H1 (cell line): Measurements from ENCODE around the gene ADAMTS14. TPM values are rescaled to one million over a fixed set of nuclear protein-coding genes. Genes with fewer than 3 reads are reported as not detected.

ENCODE experiments used
- CTCF ChIA-PET: fragments of 300-600 bp; sonication (Branson Sonifier 250); formaldehyde crosslinking; loops from one replicate; lab custom pipeline; 2021; ENCODE audit not compliant: partially characterized antibody; lab: Charles Lee
- POLR2A ChIA-PET: fragments of 300-600 bp; sonication (Branson Sonifier 250); formaldehyde crosslinking; loops from one replicate; lab custom pipeline; 2021; ENCODE audit warnings: inconsistent platforms; ENCODE audit not compliant: partially characterized antibody; lab: Charles Lee
- DNase-seq, 2 experiments: peaks; one replicate each; pipeline versions ENCODE4 v3.0.0 to v3.0.0-alpha.2; 2010 to 2022; ENCODE audit warnings: low spot score in 2 of 2, low read depth in 1 of 2, mixed read lengths in 1 of 2
- FAIRE-seq: peaks from 2 replicates; lab custom pipeline; 2011; peaks lifted over from hg19 to GRCh38; lab: Jason Lieb, UNC
- H2AFZ ChIP-seq: 2 replicates; pipeline ENCODE4 v1.8.1; 2012; ENCODE audit warnings: low read length, inconsistent platforms
- H2AK5ac ChIP-seq: 2 replicates; pipeline ENCODE4 v1.6.1; 2013; ENCODE audit warnings: low read depth, low read length
- H2BK120ac ChIP-seq: replicated peaks from 2 replicates; pipeline ENCODE3; 2013; ENCODE audit warnings: low read depth, low read length, inconsistent platforms
- H2BK12ac ChIP-seq: 2 replicates; pipeline ENCODE4 v1.6.1; 2013; ENCODE audit warnings: low read depth, low read length
- H2BK15ac ChIP-seq: 2 replicates; pipeline ENCODE4 v1.6.1; 2013; ENCODE audit warnings: low read length
- H2BK20ac ChIP-seq: 2 replicates; pipeline ENCODE4 v1.6.1; 2013; ENCODE audit warnings: low read length
- H2BK5ac ChIP-seq: 2 replicates; pipeline ENCODE4 v1.6.1; 2013; ENCODE audit warnings: low read depth, low read length
- H3K14ac ChIP-seq: 2 replicates; pipeline ENCODE4 v1.6.1; 2013; ENCODE audit warnings: inconsistent platforms; ENCODE audit not compliant: insufficient read length
- H3K18ac ChIP-seq: 2 replicates; pipeline ENCODE4 v1.6.1; 2013; ENCODE audit warnings: low read length; ENCODE audit errors: extremely low read depth
- H3K23ac ChIP-seq: 2 replicates; pipeline ENCODE4 v1.6.1; 2013; ENCODE audit warnings: inconsistent platforms; ENCODE audit not compliant: insufficient read length
- H3K23me2 ChIP-seq: 2 replicates; pipeline ENCODE4 v1.6.1; 2013; ENCODE audit warnings: low read depth, low read length
- H3K27ac ChIP-seq: 2 replicates; pipeline ENCODE4 v1.6.1; 2011; ENCODE audit warnings: low read depth, low read length, inconsistent platforms
- H3K27me3 ChIP-seq, 4 experiments: replicated peaks in 1 of 4; 1 replicate in 1 of 4; 2 replicates in 3 of 4; pipeline versions ENCODE4 v1.6.1 to v1.8.1; 2011 to 2013; ENCODE audit warnings: low read length in 3 of 4, mild to moderate bottlenecking in 3 of 4, inconsistent platforms in 2 of 4, mixed read lengths in 2 of 4, moderate library complexity in 1 of 4; ENCODE audit not compliant: control insufficient read depth in 3 of 4, insufficient read depth in 3 of 4; ENCODE audit errors: extremely low read depth in 1 of 4
- H3K36me3 ChIP-seq, 4 experiments: 2 replicates each; pipeline versions ENCODE4 v1.6.1 to v1.8.1; 2011 to 2013; ENCODE audit warnings: mild to moderate bottlenecking in 4 of 4, low read length in 3 of 4, moderate library complexity in 2 of 4, control low read depth in 1 of 4, inconsistent platforms in 1 of 4; ENCODE audit not compliant: insufficient read depth in 4 of 4, control insufficient read depth in 2 of 4
- H3K4ac ChIP-seq: replicated peaks from 2 replicates; pipeline ENCODE3; 2013; ENCODE audit warnings: low read length, low read depth, mixed read lengths, inconsistent platforms; ENCODE audit not compliant: insufficient read length
- H3K4me1 ChIP-seq, 4 experiments: replicated peaks in 1 of 4; 1 replicate in 1 of 4; 2 replicates in 3 of 4; pipeline versions ENCODE4 v1.6.1 to v1.8.1; 2011 to 2013; ENCODE audit warnings: low read length in 3 of 4, inconsistent platforms in 2 of 4, mixed read lengths in 1 of 4; ENCODE audit not compliant: insufficient read depth in 4 of 4, control insufficient read depth in 3 of 4
- H3K4me2 ChIP-seq, 2 experiments: 2 replicates each; pipeline versions ENCODE4 v1.6.1 to v1.8.1; 2011 to 2013; ENCODE audit warnings: low read depth in 2 of 2, low read length in 2 of 2, control low read depth in 1 of 2, inconsistent platforms in 1 of 2, mild to moderate bottlenecking in 1 of 2; ENCODE audit not compliant: insufficient read depth in 1 of 2
- H3K4me3 ChIP-seq, 4 experiments: fragments of 200-600, 300-600 bp in 1 of 4; sonication (generic), shearing (Covaris generic), sonication (Bioruptor Twin) in 1 of 4; 2 replicates each; pipeline versions ENCODE4 v1.5.1 to v1.8.1; 2011 to 2016; ENCODE audit warnings: low read length in 4 of 4, low read depth in 3 of 4, control low read depth in 2 of 4, inconsistent platforms in 2 of 4, mild to moderate bottlenecking in 2 of 4, mixed read lengths in 1 of 4, moderate library complexity in 1 of 4; ENCODE audit not compliant: insufficient read depth in 2 of 4; ENCODE audit errors: extremely low read depth in 1 of 4
- H3K56ac ChIP-seq: replicated peaks from 2 replicates; pipeline ENCODE3; 2013; ENCODE audit warnings: low read depth, mild to moderate bottlenecking, mixed read lengths, low read length, inconsistent platforms; ENCODE audit not compliant: insufficient read length
- H3K79me1 ChIP-seq: 2 replicates; pipeline ENCODE4 v1.6.1; 2013; ENCODE audit warnings: low read depth, low read length, control low read depth
- H3K79me2 ChIP-seq, 2 experiments: 2 replicates each; pipeline versions ENCODE4 v1.6.1 to v1.8.1; 2012 to 2013; ENCODE audit warnings: low read length in 2 of 2, mild to moderate bottlenecking in 2 of 2, inconsistent platforms in 1 of 2; ENCODE audit not compliant: insufficient read depth in 2 of 2, control insufficient read depth in 1 of 2
- H3K9ac ChIP-seq, 4 experiments: replicated peaks in 1 of 4; 1 replicate in 1 of 4; 2 replicates in 3 of 4; pipeline versions ENCODE4 v1.6.1 to v1.8.1; 2011 to 2013; ENCODE audit warnings: low read depth in 3 of 4, low read length in 3 of 4, control low read depth in 2 of 4, mild to moderate bottlenecking in 2 of 4, moderate library complexity in 2 of 4, inconsistent platforms in 1 of 4; ENCODE audit errors: extremely low read depth in 1 of 4
- H3K9me3 ChIP-seq, 2 experiments: 2 replicates each; pipeline versions ENCODE4 v1.6.1 to v1.8.1; 2012 to 2013; ENCODE audit warnings: mild to moderate bottlenecking in 2 of 2, moderate library complexity in 2 of 2, control low read depth in 1 of 2, inconsistent platforms in 1 of 2, low read depth in 1 of 2, low read length in 1 of 2, mixed read lengths in 1 of 2; ENCODE audit not compliant: insufficient read depth in 2 of 2
- H4K20me1 ChIP-seq, 2 experiments: replicated peaks in 1 of 2; 2 replicates each; pipeline versions ENCODE3 to v1.8.1; 2011 to 2013; ENCODE audit warnings: inconsistent platforms in 2 of 2, low read length in 2 of 2, mild to moderate bottlenecking in 1 of 2; ENCODE audit not compliant: insufficient read depth in 2 of 2, control insufficient read depth in 1 of 2
- H4K5ac ChIP-seq: 2 replicates; pipeline ENCODE4 v1.6.1; 2013; ENCODE audit warnings: low read length, low read depth, mixed read lengths, inconsistent platforms; ENCODE audit not compliant: insufficient read length
- H4K8ac ChIP-seq: 2 replicates; pipeline ENCODE4 v1.8.0; 2013; ENCODE audit warnings: mild to moderate bottlenecking, moderate library complexity, low read length, inconsistent platforms; ENCODE audit not compliant: insufficient read depth; ENCODE audit errors: extremely low read depth
- H4K91ac ChIP-seq: replicated peaks from 2 replicates; pipeline ENCODE3; 2013; ENCODE audit warnings: low read length, mixed read lengths, inconsistent platforms; ENCODE audit not compliant: insufficient read length
- BACH1 ChIP-seq: IDR thresholded peaks from 2 replicates; pipeline ENCODE4 v1.6.1; 2012; ENCODE audit warnings: low read length, improper control_type of control experiment
- CREB1 ChIP-seq: IDR thresholded peaks from 2 replicates; pipeline ENCODE4 v1.6.1; 2012; ENCODE audit warnings: inconsistent platforms
- CTBP2 ChIP-seq: IDR thresholded peaks from 2 replicates; pipeline ENCODE4 v1.7.0; 2011; ENCODE audit warnings: borderline replicate concordance, mild to moderate bottlenecking, moderate library complexity, mixed read lengths, low read length; ENCODE audit not compliant: insufficient read depth, insufficient read length
- JUN ChIP-seq: IDR thresholded peaks from 2 replicates; pipeline ENCODE4 v1.6.1; 2011; ENCODE audit warnings: low read depth, mild to moderate bottlenecking, improper control_type of control experiment, low read length
- KDM4A ChIP-seq: IDR thresholded peaks from one replicate; pipeline ENCODE4 v1.7.1; 2012; ENCODE audit warnings: low read depth, mild to moderate bottlenecking, moderate library complexity, low read length, inconsistent platforms; ENCODE audit not compliant: severe bottlenecking
- KDM5A ChIP-seq: fragments of 200-600 bp; IDR thresholded peaks from 2 replicates; pipeline ENCODE4 v1.7.1; 2012; ENCODE audit warnings: mild to moderate bottlenecking, low read length, inconsistent platforms, mixed read lengths
- PHF8 ChIP-seq: fragments of 200-600 bp; sonication (generic); conservative IDR thresholded peaks from 2 replicates; pipeline ENCODE4 v1.7.1; 2012; ENCODE audit warnings: low read depth, mild to moderate bottlenecking, inconsistent platforms, low read length, moderate library complexity
- RXRA ChIP-seq: IDR thresholded peaks from 2 replicates; pipeline ENCODE4 v1.6.1; 2011; ENCODE audit warnings: low read depth, mild to moderate bottlenecking, low read length, moderate library complexity; ENCODE audit not compliant: insufficient read depth
- SAP30 ChIP-seq: fragments of 300-600 bp; sonication (generic); IDR thresholded peaks from 2 replicates; pipeline ENCODE4 v1.7.1; 2012; ENCODE audit warnings: low read length, moderate library complexity, mild to moderate bottlenecking, inconsistent platforms; ENCODE audit not compliant: insufficient read depth, insufficient replicate concordance
- TAF7 ChIP-seq: optimal IDR thresholded peaks from 2 replicates; pipeline ENCODE3; 2011; ENCODE audit warnings: low read depth, mild to moderate bottlenecking, inconsistent platforms, low read length, moderate library complexity, borderline replicate concordance
- WGBS, 2 experiments: shearing (Covaris generic) in 1 of 2; methylation state at CpG; one replicate each; pipeline versions ENCODE4 v1.1.6 to v1.1.7; 2013 to 2015; ENCODE audit warnings: low lambda C conversion rate in 2 of 2, mixed read lengths in 2 of 2, inconsistent platforms in 1 of 2, low coverage in 1 of 2, missing lambda C conversion rate in 1 of 2; ENCODE audit not compliant: insufficient replicate concordance in 2 of 2, insufficient coverage in 1 of 2, insufficient read length in 1 of 2; ENCODE audit errors: extremely low coverage in 1 of 2, missing lambda C conversion rate in 1 of 2; 5-methylcytosine and 5-hydroxymethylcytosine counted together
- polyA plus RNA-seq, 7 experiments: library from polyadenylated mRNA; depleted of rRNA in 3 of 7; stranded (reverse) in 5 of 7; unstranded in 2 of 7; fragments of >200 nt in 5 of 7; fragments of 200-250 nt in 2 of 7; gene quantifications; 1 replicate in 5 of 7; 2 replicates in 1 of 7; 4 replicates in 1 of 7; pipeline versions ENCODE4 v1.2.1 to v1.2.3, GENCODE V29; 2011 to 2013; ENCODE audit warnings: missing spikeins in 2 of 7, mixed read lengths in 2 of 7
- total RNA-seq: library from RNA; stranded (reverse); fragmentation: NEBNext Ultra II Directional; extraction: Animal tissue kit (Norgen Biotek cat#: 25700); gene quantifications from 2 replicates; pipeline ENCODE4 v1.2.1, GENCODE V29; 2021

Gene ADAMTS14
- total and polyA plus RNA-seq, 2 of the 8 experiments (the other 6 are each of a cell fraction or from before 2014, with no cell fraction given), result 2.0 to 2.3 TPM

GRCh38 chr10:70677620-70678249, 5.4 kb downstream of the ADAMTS14 start:
- Histone ChIP-seq H2BK5ac (no peak overlapping the region), H3K4ac (no peak overlapping the region), H3K36me3 (no peaks in the 10 kb centered on the region), H3K9ac (no peak overlapping the region), H4K20me1 (no peaks in the 10 kb centered on the region), H4K5ac (no peak overlapping the region), H3K56ac (no peak overlapping the region), H4K8ac (no peak overlapping the region), H3K4me3 (no peak overlapping the region), H2AK5ac (no peak overlapping the region), H4K91ac (no peak overlapping the region), H3K27me3 (peaks cover 0 to 11% (median 6%) of the 10 kb centered on the region in 4 experiments; a peak in 5 of 7 replicates), H2BK20ac (no peak overlapping the region)
- CTCF ChIA-PET, result interaction anchor here (0.6 to 2.0 kb wide), 4 partner anchors 18 to 604 kb away, joined by 3 to 5 read pairs (median 4); no protein-coding TSS in a partner anchor
- no peak for TF ChIP-seq KDM4A
- no peak for TF ChIP-seq SAP30
- TF ChIP-seq CTBP2, result no peak
- TF ChIP-seq JUN, result no peak
- TF ChIP-seq CREB1, result no peak
- TF ChIP-seq PHF8, result no peak
- TF ChIP-seq KDM5A, result no peak
- no peak for TF ChIP-seq BACH1
- TF ChIP-seq TAF7, result no peak
- no peak for TF ChIP-seq RXRA
- TF ChIP-seq, all 59 proteins: peak for 0
- Histone ChIP-seq H3K9me3 (no peaks in the 10 kb centered on the region), H2BK12ac (no peak overlapping the region), H3K4me2 (no peak overlapping the region), H3K4me1 (peaks cover 0 to 7% (median 4%) of the 10 kb centered on the region in 4 experiments; a peak in 4 of 7 replicates), H3K23me2 (peaks cover 1% of the 10 kb centered on the region; the same call in 1 of the 2 replicates), H3K14ac (no peak overlapping the region), H2AFZ (no peak overlapping the region), H3K27ac (no peak overlapping the region), H3K23ac (no peak overlapping the region), H3K79me1 (no peaks in the 10 kb centered on the region; the same call in 1 of the 2 replicates), H2BK120ac (no peak overlapping the region), H3K79me2 (no peaks in the 10 kb centered on the region), H2BK15ac (no peak overlapping the region), H3K18ac (no peak overlapping the region)
- POLR2A ChIA-PET, result no interaction called here
- DNase-seq (no peak), FAIRE-seq (no peak)
- WGBS, 2 experiments, result 78% methylated on average over 9 of the region's 9 CpGs; no CpG with 5 or more reads in 1 of the 2 experiments
